B cell (primary cell): ENCODE data around the gene ATP10A. TPM values are rescaled to one million over a fixed set of nuclear protein-coding genes. Genes with fewer than 3 reads are reported as not detected.

Experiments used
- ATAC-seq: fragments of 200-7000 bp; cut with Tn5 transposase; one replicate; pipeline ENCODE4 v1.10.0; 2021; ENCODE audit warnings: low read depth, mild to moderate bottlenecking, moderate number of reproducible peaks, moderate library complexity
- CTCF ChIA-PET: fragments of 350-600 bp; sonication (Branson Sonifier 250); formaldehyde crosslinking; loops from one replicate; lab custom pipeline; 2021; ENCODE audit warnings: antibody characterized with exemption, inconsistent platforms; lab: Charles Lee
- POLR2A ChIA-PET: fragments of 350-600 bp; sonication (Branson Sonifier 250); formaldehyde crosslinking; loops from one replicate; lab custom pipeline; 2021; ENCODE audit warnings: antibody characterized with exemption; lab: Charles Lee
- DNase-seq: peaks from one replicate; pipeline ENCODE4 v3.0.0; 2013
- H2AFZ ChIP-seq: 2 replicates; pipeline ENCODE4 v1.6.1; 2012; ENCODE audit warnings: mild to moderate bottlenecking, low read depth, low read length; ENCODE audit not compliant: insufficient read depth, poor library complexity, severe bottlenecking
- H3K27ac ChIP-seq, 2 donors: 1 replicate in 1 of 2; 2 replicates in 1 of 2; pipeline ENCODE4 v1.5.1; 2012 to 2013; ENCODE audit warnings: low read length in 2 of 2, mild to moderate bottlenecking in 2 of 2, moderate library complexity in 1 of 2
- H3K27me3 ChIP-seq, 4 experiments: fragments of 200-600 bp in 1 of 4; sonication (generic) in 1 of 4; replicated peaks in 1 of 4; 1 replicate in 2 of 4; 2 replicates in 2 of 4; pipeline versions ENCODE4 v1.6.1 to v1.7.0; 2013 to 2016; ENCODE audit warnings: low read length in 3 of 4, mild to moderate bottlenecking in 2 of 4, mixed read lengths in 1 of 4, moderate library complexity in 1 of 4; ENCODE audit not compliant: insufficient read depth in 4 of 4, control insufficient read depth in 3 of 4; ENCODE audit errors: control extremely low read depth in 1 of 4
- H3K36me3 ChIP-seq, 2 experiments: replicated peaks in 1 of 2; 1 replicate in 1 of 2; 2 replicates in 1 of 2; pipeline versions ENCODE4 v1.6.1 to v1.7.1; 2013; ENCODE audit warnings: low read length in 1 of 2; ENCODE audit not compliant: insufficient read depth in 2 of 2, control insufficient read depth in 1 of 2; ENCODE audit errors: control extremely low read depth in 1 of 2, extremely low read depth in 1 of 2
- H3K4me1 ChIP-seq, 2 donors: fragments of 200-600 bp in 1 of 2; sonication (generic) in 1 of 2; 1 replicate in 1 of 2; 2 replicates in 1 of 2; pipeline versions ENCODE4 v1.5.1 to v1.6.1; 2013 to 2017; ENCODE audit warnings: low read length in 2 of 2; ENCODE audit not compliant: control insufficient read depth in 2 of 2, insufficient read depth in 2 of 2
- H3K4me2 ChIP-seq: replicated peaks from 2 replicates; pipeline ENCODE3; 2012; ENCODE audit warnings: mild to moderate bottlenecking, low read depth, low read length; ENCODE audit not compliant: poor library complexity, severe bottlenecking
- H3K4me3 ChIP-seq, 5 experiments: fragments of 200-600 bp in 1 of 5; sonication (generic) in 1 of 5; 1 replicate in 3 of 5; 2 replicates in 2 of 5; pipeline versions ENCODE4 v1.5.1 to v1.7.0; 2011 to 2016; ENCODE audit warnings: low read length in 4 of 5, mild to moderate bottlenecking in 4 of 5, low read depth in 2 of 5, control low read depth in 1 of 5, moderate library complexity in 1 of 5; ENCODE audit not compliant: insufficient read depth in 1 of 5; ENCODE audit errors: control extremely low read depth in 1 of 5, extremely low read depth in 1 of 5
- H3K79me2 ChIP-seq: fragments of 200-600 bp; sonication (generic); one replicate; pipeline ENCODE4 v1.6.0; 2016; ENCODE audit warnings: low read length; ENCODE audit not compliant: control insufficient read depth, insufficient read depth
- H3K9ac ChIP-seq: fragments of 200-600 bp; sonication (generic); 2 replicates; pipeline ENCODE4 v1.6.1; 2017; ENCODE audit warnings: mild to moderate bottlenecking, low read length, moderate library complexity
- H3K9me3 ChIP-seq, 3 donors: one replicate each; pipeline versions ENCODE4 v1.6.1 to v1.7.1; 2013; ENCODE audit warnings: low read length in 2 of 3; ENCODE audit not compliant: control insufficient read depth in 2 of 3, insufficient read depth in 1 of 3; ENCODE audit errors: control extremely low read depth in 1 of 3
- H4K20me1 ChIP-seq: 2 replicates; pipeline ENCODE4 v1.6.0; 2012; ENCODE audit warnings: mild to moderate bottlenecking, low read length; ENCODE audit not compliant: insufficient read depth, control insufficient read depth, poor library complexity, severe bottlenecking
- H3K27ac Mint-ChIP-seq: one replicate; pipeline ENCODE4 v1.8.0; 2021; ENCODE audit warnings: mixed read lengths
- H3K27me3 Mint-ChIP-seq: one replicate; pipeline ENCODE4 v1.8.0; 2021; ENCODE audit warnings: mixed read lengths
- H3K4me1 Mint-ChIP-seq: one replicate; pipeline ENCODE4 v1.8.0; 2021; ENCODE audit warnings: mixed read lengths
- H3K4me3 Mint-ChIP-seq: one replicate; pipeline ENCODE4 v1.8.0; 2021; ENCODE audit warnings: mixed read lengths
- H3K9me3 Mint-ChIP-seq: one replicate; pipeline ENCODE4 v1.8.0; 2022; ENCODE audit warnings: mixed read lengths; ENCODE audit not compliant: insufficient read depth
- CTCF ChIP-seq: fragments of 200-600 bp; IDR thresholded peaks from one replicate; pipeline ENCODE4 v1.8.0; 2022; ENCODE audit warnings: antibody characterized with exemption, mild to moderate bottlenecking
- EZH2 ChIP-seq: IDR thresholded peaks from 2 replicates; pipeline ENCODE4 v1.6.1; 2012; ENCODE audit warnings: borderline replicate concordance, low read depth, mild to moderate bottlenecking, moderate library complexity, low read length; ENCODE audit not compliant: insufficient read depth, poor library complexity, severe bottlenecking
- WGBS: methylation state at CpG from one replicate; pipeline ENCODE4 v1.1.5; 2013; ENCODE audit warnings: missing lambda C conversion rate; ENCODE audit not compliant: insufficient coverage; 5-methylcytosine and 5-hydroxymethylcytosine counted together
- intact Hi-C: fragments of 100-400 bp; cut with micrococcal nuclease; formaldehyde crosslinking; loops from one replicate; pipeline ENCODE4 v1.10.0; 2022
- polyA plus RNA-seq: library from polyadenylated mRNA; depleted of rRNA; stranded (reverse); fragments of >200 nt; gene quantifications from 2 replicates; pipeline ENCODE4 v1.2.3, GENCODE V29; 2012
- total RNA-seq, 2 donors: library from RNA; stranded (reverse); fragments of 120-200 nt in 1 of 2; gene quantifications; 1 replicate in 1 of 2; 2 replicates in 1 of 2; pipeline versions ENCODE4 v1.2.3 to v1.2.4, GENCODE V29; 2013 to 2022

The ATP10A gene
- total and polyA plus RNA-seq, 2 donors (not counting 1 experiment from before 2014, with no cell fraction given) = 0.21 to 0.22 TPM

- Mint-ChIP-seq H3K9me3 (no peaks in the 10 kb centered on the region), H3K4me1 (peaks cover 2% of the 10 kb centered on the region), H3K4me3 (no peak overlapping the region), H3K27ac (no peak overlapping the region), H3K27me3 (peaks cover 3% of the 10 kb centered on the region)
- H3K27ac ChIP-seq = no peak overlapping the region
- H4K20me1 ChIP-seq = no peaks in the 10 kb centered on the region
- H3K9me3 ChIP-seq = peaks cover 0 to 3% (median 0%) of the 10 kb centered on the region in 3 donors
- DNase-seq (no peak), ATAC-seq (no peak)
- peaks cover 0 to 6% (median 0%) of the 10 kb centered on the region in 4 experiments for H3K27me3 ChIP-seq
- H3K4me1 ChIP-seq = peaks cover under 1 to 2% of the 10 kb centered on the region in 2 donors
- H3K9ac ChIP-seq = no peak overlapping the region
- H3K79me2 ChIP-seq = no peaks in the 10 kb centered on the region
- 89% methylated on average over 5 of the region's 9 CpGs for WGBS
- H3K4me3 ChIP-seq = no peak overlapping the region
- TF ChIP-seq EZH2 (no peak), CTCF (no peak)
- intact Hi-C loops = no loop called here
- H3K36me3 ChIP-seq = no peaks in the 10 kb centered on the region
- H2AFZ ChIP-seq = no peak overlapping the region
- ChIA-PET POLR2A (no interaction called here), CTCF (interaction anchor here (0.6 kb wide), 1 partner anchor 165 kb away, joined by 3 read pairs; no protein-coding TSS in a partner anchor)
- no peak overlapping the region for H3K4me2 ChIP-seq
Measured at GRCh38 chr15:25712192-25712960, 150.8 kb downstream of the ATP10A start.

- Histone ChIP-seq H4K20me1 (no peaks in the 10 kb centered on the region), H3K4me3 (no peak overlapping the region), H3K27ac (no peak overlapping the region), H2AFZ (no peak overlapping the region), H3K9ac (no peak overlapping the region), H3K27me3 (peaks cover 0 to 6% (median 0%) of the 10 kb centered on the region in 4 experiments), H3K9me3 (peaks cover 0 to 2% (median 0%) of the 10 kb centered on the region in 3 donors), H3K79me2 (no peaks in the 10 kb centered on the region), H3K4me2 (no peak overlapping the region), H3K36me3 (no peaks in the 10 kb centered on the region), H3K4me1 (no peaks in the 10 kb centered on the region)
- ATAC-seq = no peak
- ChIA-PET POLR2A (no interaction called here), CTCF (interaction anchor here (2.8 kb wide), 1 partner anchor 223 kb away, joined by 14 read pairs; no protein-coding TSS in a partner anchor)
- intact Hi-C loops = no loop called here
- Mint-ChIP-seq H3K9me3 (no peaks in the 10 kb centered on the region), H3K4me1 (no peaks in the 10 kb centered on the region), H3K27me3 (peaks cover 3% of the 10 kb centered on the region), H3K4me3 (no peak overlapping the region), H3K27ac (no peak overlapping the region)
- DNase-seq = no peak
- TF ChIP-seq CTCF = no peak
- no peak for TF ChIP-seq EZH2
- 100% methylated on average over 6 of the region's 8 CpGs for WGBS
Measured at GRCh38 chr15:25711691-25712090, 151.4 kb downstream of the ATP10A start.
